GM19455 (cell line): ENCODE data around the gene PSORS1C2.
"Not testable (repeated sequence)": the region's sequence is repeated elsewhere in the genome, so short reads cannot be mapped to it uniquely, and the experiment has no call there.

Source experiments
- ATAC-seq: cut with Tn5 transposase; IDR thresholded peaks from one replicate; pipeline ENCODE4 v1.9.1; 2021; ENCODE audit not compliant: unreplicated experiment

PSORS1C2 gene

DNA sequence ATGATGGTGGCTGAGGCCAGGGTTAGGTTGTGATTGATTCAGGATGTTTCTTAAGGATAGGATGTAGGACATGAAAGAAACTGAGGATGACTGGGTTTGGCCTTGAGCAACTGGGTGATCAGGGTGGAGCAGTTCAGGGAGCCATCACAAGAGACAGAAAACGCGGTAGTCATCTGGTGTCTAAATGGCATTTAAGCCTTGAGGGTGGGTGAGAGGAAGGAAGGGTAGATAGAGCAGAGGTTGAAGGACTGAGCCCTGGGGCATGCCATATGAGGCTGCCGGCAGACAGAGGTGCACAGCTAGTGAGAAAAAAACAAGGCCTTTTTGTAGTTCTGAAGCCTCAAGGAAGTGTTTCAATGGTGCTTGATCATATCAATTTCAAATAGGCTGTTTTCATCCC is 29.7 kb upstream of the PSORS1C2 start:
- ATAC-seq = no peak

DNA sequence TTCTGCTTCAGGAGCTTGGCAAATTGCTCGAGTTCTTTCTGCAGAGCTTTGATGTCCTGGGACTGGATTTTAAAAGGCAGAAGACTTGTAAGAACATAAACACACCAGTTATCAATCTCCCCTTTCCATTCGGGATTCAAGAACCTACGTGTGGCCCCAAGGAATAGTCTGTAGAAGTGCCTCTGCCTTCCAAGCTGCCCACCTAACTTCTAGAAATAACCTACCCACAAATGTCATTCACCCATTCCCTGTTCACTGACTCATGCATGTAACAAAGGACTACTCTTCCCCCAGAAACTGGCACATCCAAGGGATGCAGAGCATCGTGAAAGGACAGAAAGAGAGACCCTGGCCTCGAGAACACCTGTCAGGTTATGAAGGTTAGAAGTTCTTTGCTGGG is 27.1 kb upstream of the PSORS1C2 start:
- no peak for ATAC-seq

DNA sequence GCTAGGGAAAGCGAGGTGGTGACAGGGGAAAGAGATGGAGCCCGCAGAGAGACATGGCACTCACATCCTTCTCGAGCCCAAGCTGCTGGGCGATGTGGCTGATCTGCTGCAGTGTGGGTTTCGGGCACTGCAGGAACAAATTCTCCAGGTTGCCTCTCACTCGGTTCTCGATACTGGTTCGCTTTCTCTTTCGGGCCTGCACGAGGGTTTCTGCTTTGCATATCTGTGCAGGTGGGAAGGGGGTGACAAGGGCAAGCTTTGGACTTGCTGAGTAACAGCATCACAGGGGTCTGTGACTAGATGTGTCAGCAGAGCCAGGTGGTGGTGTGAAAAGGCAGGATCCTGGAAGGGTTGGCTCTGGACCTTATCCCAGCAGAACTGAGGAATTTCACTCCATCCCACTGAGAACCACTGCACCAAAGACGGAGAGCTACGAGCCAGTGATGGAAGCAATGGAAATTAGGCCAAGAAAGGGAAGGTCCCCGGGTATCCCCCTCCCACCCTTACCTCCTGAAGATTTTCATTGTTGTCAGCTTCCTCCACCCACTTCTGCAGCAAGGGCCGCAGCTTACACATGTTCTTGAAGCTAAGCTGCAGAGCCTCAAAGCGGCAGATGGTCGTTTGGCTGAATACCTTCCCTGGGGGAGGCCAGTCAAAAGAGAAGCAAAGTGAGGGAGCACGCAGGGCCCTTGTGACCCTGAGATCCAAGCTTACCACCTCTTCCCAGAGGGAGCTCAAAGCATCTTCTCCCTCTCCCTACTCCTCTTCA is 26.4 kb upstream of the PSORS1C2 start:
- peak; percentile 75 for ATAC-seq

GRCh38 chr6:31164475-31165063 is 25.7 kb upstream of the PSORS1C2 start:
- ATAC-seq = not testable (repeated sequence)

DNA sequence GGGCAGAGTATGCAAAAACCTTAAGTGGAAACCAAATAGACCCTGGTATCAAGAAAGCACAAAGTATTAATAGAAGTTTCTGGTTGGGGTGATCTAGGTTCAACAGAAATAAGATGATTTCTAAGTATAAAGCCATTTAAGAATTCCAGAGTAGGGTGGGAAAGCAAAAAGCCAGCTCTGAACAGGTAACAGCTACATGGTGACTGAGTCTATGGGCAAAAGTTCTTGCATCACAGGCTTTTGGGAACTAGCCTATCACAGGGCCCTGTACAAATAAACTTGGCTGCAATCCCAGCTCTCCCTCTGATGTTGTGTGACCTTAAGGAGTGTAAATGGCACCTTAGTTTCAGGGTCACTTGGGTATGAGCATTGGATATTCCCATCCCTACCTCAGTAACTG is 25.1 kb upstream of the PSORS1C2 start:
- no peak for ATAC-seq

DNA sequence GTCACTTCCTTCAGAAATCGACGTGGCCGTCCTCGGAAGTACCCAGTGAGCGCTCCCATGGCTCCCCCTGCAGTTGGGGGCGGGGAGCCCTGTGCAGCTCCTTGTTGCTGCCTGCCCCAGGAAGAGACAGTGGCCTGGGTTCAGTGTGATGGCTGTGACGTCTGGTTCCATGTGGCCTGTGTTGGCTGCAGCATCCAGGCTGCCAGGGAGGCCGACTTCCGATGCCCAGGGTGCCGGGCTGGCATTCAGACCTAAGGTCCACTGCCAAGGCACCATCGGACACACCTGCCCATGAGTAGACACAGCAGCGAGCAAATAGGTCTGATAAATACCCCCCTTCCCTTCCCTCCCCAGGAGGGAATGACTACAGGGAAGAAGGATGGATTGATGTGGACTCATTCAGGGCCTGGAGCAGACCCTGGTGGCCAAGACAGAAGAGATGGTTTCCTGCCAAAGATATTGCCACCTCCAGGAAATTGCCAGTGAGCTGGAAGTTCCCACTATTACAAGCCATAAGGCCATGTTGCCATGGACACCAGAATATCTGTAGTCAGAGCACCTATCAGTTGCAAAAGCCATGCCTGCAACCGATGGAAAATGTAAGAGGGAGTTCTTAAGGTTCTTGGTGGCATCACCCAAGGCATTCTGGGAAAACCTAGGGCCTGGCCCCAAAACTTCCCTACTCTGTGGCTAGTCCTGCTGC is 23.7 kb upstream of the PSORS1C2 start:
- ATAC-seq = no peak

DNA sequence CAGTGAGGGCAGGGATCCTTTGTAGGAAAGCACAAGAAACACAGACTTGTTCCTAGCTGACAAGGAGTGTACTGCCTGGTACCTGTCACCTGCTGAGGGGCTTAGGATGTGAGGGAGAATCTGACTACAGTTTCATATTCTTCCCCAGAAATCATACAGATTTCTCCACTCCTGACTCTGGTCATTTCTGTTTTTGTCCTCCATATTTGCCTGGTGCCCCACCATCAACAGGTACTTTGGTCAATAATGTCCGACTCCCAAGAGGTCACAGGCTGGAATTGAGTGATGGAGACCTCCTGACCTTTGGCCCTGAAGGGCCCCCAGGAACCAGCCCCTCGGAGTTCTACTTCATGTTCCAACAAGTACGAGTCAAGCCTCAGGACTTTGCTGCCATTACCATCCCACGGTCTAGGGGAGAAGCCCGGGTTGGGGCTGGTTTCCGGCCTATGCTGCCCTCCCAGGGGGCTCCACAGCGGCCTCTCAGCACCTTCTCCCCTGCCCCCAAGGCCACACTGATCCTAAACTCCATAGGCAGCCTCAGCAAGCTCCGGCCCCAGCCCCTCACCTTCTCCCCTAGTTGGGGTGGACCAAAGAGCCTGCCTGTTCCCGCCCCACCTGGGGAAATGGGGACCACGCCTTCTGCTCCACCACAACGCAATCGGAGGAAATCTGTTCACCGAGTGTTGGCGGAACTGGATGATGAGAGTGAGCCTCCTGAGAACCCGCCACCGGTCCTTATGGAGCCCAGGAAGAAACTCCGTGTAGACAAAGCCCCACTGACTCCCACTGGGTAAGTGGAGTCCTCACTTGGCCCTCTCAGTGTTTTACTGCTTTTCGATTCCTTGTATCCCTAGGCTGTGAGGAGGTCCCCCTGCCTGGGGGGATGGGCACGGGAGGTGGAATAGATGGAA is 22.6 kb upstream of the PSORS1C2 start:
- ATAC-seq = no peak

DNA sequence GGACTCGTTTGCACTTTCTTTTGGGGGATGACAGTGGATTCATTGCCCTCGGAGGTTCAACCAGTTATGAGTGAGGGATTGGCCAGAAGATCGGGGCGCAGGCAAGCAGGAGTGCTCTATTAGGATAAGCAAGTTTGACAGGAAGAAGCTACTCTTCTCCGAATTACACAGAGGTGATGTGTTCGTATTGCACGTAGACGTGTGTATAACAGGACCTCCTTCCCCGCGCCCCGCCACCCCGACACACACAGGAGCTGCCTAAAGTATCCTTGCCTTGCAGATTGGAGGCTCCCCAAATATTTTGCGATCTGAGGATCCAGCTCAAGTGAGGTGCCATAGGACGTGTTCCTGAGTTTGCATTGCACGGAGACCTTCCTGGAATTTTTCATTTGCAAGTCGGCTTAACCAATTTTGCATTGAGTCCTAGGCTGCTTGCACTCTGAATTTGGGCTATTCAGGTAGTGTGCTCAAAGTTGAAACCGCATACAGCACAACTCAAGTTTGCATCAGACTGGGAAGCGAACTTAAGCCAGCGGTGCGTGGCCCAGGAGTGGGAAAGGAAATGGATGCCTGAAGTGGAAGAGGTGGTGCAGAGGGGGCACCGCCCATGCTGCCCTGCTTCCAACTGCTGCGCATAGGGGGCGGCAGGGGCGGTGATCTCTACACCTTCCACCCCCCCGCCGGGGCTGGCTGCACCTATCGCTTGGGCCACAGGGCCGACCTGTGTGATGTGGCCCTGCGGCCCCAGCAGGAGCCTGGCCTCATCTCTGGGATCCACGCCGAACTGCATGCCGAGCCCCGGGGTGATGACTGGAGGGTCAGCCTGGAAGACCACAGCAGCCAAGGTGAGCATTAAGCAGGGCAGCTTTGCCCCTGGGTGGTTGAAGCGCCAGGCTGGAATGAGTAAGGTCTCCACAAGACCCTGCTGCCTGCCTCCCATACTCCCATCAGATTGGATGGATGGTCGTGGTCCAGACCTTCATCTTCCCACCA is 20.3 kb upstream of the PSORS1C2 start:
- ATAC-seq = no peak

DNA sequence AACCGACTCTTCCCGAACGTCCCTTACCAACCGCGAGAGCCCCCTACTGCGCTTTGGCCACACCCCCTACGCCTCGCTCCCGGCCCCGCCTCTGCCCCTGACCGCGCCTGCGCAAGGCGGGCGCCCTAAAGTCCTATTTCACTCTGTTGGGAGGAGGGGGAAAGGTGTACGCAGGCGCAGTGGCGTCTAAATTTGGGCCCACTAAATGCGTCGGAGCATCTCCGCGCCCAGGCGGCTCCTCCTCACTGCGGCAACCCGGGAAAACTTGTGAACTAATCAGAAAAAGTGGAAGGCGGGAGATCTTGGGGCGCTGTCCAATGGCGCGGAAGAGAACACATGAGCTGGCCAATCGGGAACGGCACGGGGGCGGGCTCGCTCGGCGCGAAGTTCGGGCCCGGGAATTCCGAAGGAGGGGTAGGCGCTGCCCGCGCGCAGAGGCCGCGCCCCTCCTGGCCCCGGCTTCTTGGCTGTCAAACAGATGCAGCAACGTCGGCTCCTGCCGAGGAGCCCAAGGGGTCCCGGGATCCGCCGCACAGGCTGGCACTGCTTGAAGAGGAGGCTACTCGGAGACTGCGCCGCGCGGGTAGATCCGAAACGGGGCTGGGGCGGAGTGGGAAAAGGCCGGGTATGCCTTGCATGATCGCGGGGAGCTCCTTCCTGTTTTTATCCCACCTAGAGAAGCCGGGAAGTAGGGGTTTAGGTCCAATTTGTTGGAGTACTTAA is 19.4 kb upstream of the PSORS1C2 start, which contains the start of gene TCF19:
TCF19 (plus strand) TSS at position 450 of the 723 bp plus-strand sequence. CDS start 881 bp downstream, outside the sequence.
- peak; percentile 84 for ATAC-seq

DNA sequence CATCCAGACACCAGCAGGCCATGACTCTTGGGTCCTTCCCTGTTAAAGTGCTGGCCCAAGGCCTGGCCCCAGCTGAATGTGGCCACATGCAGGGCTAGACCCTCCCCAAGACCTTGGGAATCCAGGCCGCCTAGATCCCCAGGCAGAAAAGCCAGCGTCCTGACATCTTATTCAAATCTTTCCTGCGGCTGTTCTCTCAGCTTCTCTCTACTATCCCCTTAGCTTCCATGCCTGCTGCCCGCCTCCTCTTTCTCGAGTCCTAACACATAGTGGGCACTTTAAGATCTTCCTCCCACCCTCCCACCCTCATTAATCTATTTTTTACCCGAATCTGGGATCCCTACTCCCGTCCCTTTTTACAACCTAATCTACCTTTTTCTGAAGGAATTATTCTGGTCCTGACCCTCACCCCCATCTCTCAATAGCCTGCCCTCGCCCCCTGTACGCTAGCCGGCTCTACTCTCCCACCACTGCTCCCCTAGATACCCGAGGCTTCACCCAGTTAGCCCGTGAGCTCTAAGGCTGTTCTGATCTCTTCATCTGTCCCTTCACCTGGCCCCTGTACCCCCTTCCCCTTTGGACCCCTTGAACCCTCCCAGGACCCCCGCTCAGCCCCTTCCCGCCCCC is 18.8 kb upstream of the PSORS1C2 start, which contains the start of gene CCHCR1:
CCHCR1 (minus strand) TSS at position 290 of the 627 bp plus-strand sequence; CDS start at position 88, 202 bp downstream.
- no peak for ATAC-seq

GRCh38 chr6:31156641-31157040 is 17.8 kb upstream of the PSORS1C2 start:
- no peak for ATAC-seq

- ATAC-seq = no peak
Observed at GRCh38 chr6:31154436-31154835, 15.6 kb upstream of the PSORS1C2 start.

- no peak for ATAC-seq
Observed at GRCh38 chr6:31152781-31153180, 13.9 kb upstream of the PSORS1C2 start.

DNA sequence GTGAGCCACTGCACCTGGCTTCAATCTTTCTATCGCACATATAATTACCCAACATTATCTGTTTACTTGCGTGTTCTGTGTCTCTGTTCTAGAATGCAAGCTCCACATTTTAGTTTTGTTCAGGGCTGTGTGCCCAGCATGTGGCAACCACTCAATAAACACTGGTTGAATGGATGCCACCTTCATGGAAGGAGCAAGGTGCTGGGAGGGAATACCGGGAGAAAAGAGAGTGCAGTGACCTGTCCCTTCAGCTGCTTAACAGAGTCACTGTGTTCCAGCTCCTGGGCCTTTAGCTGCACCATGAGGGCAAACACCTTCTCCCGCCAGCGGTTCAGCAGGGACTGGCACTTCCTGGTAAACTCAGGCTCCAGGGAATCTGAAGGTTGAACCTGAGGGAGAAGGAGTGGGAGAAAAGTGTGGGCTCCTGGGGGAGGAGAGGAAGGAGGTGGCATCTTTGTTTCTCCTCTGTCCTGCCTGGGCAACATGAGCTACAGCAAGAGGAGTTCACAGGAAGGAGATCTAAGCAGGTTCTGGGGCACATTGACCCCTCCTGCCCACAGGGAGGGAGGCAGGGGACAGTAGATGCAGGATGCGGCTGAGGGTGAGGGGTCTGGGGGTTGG is 11.1 kb upstream of the PSORS1C2 start:
- no peak for ATAC-seq

GRCh38 chr6:31145386-31145785 is 6.5 kb upstream of the PSORS1C2 start:
- no peak for ATAC-seq

DNA sequence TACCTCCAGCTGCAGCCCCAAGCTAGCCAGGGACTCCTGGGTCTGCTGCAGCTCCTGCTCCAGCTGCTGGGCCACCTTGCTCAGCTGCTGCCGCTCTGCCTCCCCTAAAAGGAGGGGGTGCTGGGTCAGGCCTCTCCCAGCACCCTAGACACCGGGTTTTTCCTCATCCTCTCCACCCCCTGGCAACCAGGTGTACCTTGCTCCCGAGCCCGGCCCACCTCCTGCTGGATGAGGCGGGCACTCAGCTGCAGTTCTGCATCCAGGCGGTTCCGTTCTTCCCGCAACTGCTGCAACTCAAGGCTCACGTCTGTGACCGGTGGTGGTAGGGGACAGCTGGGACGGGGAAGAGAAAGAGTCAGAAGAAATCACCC is 6.1 kb upstream of the PSORS1C2 start:
- no peak for ATAC-seq

GRCh38 chr6:31144296-31144969 is 5.6 kb upstream of the PSORS1C2 start:
- ATAC-seq = no peak

GRCh38 chr6:31143148-31143547 is 4.3 kb upstream of the PSORS1C2 start:
- no peak for ATAC-seq
